ENCODE results near the gene LRG1.

GRCh38 chr19:4499318-4499717 lies 40.5 kb downstream of the LRG1 start:
- no peak for TF ChIP-seq MAX (IDR thresholded peaks at IDR 0.05)
- TF ChIP-seq TEAD4 (IDR thresholded peaks at IDR 0.05), result no peak
- no peak for TF ChIP-seq YY1 (IDR thresholded peaks at IDR 0.05; ENCODE audit: low read depth)
- TF ChIP-seq TCF12 (IDR thresholded peaks at IDR 0.05; ENCODE audit: low read depth), result no peak
- TF ChIP-seq CEBPB (IDR thresholded peaks at IDR 0.05), result no peak
- TF ChIP-seq REST (IDR thresholded peaks at IDR 0.05; ENCODE audit: low read depth), result no peak
- no peak for TF ChIP-seq RAD21 (IDR thresholded peaks at IDR 0.05; ENCODE audit: low read depth)
- TF ChIP-seq CREB1 (IDR thresholded peaks at IDR 0.05; ENCODE audit: low read depth), result no peak
